IMR-90 (cell line): Measurements from ENCODE around the gene CABP7.

Experiments
- BHLHE40 ChIP-seq: fragments of 150-350 bp; IDR thresholded peaks from 2 replicates; pipeline ENCODE4 v1.6.1; 2016; ENCODE audit warnings: mild to moderate bottlenecking, low read depth, low read length
- CEBPB ChIP-seq: IDR thresholded peaks from 2 replicates; pipeline ENCODE4 v1.6.1; 2012; ENCODE audit warnings: low read depth, low read length, improper control_type of control experiment
- CTCF ChIP-seq: conservative IDR thresholded peaks from 2 replicates; pipeline ENCODE4 v1.5.1; 2012; ENCODE audit warnings: mild to moderate bottlenecking, low read depth, low read length, improper control_type of control experiment
- ELK1 ChIP-seq: fragments of 150-350 bp; IDR thresholded peaks from 2 replicates; pipeline ENCODE4 v1.6.1; 2016; ENCODE audit warnings: low read depth, mild to moderate bottlenecking, low read length, moderate library complexity, borderline replicate concordance
- FOS ChIP-seq: fragments of 150-350 bp; IDR thresholded peaks from 2 replicates; pipeline ENCODE4 v1.6.1; 2016; ENCODE audit warnings: low read depth, low read length
- MAFK ChIP-seq: IDR thresholded peaks from 2 replicates; pipeline ENCODE4 v1.6.1; 2012; ENCODE audit warnings: low read depth, low read length, improper control_type of control experiment
- POLR2A ChIP-seq: IDR thresholded peaks from 2 replicates; pipeline ENCODE4 v1.6.1; 2012; ENCODE audit warnings: mild to moderate bottlenecking, low read depth, low read length
- RAD21 ChIP-seq: IDR thresholded peaks from 2 replicates; pipeline ENCODE4 v1.6.1; 2012; ENCODE audit warnings: low read length, improper control_type of control experiment
- SMC3 ChIP-seq: fragments of 150-350 bp; IDR thresholded peaks from 2 replicates; pipeline ENCODE4 v1.6.1; 2016; ENCODE audit warnings: low read depth, mild to moderate bottlenecking, antibody characterized with exemption, low read length, moderate library complexity
- USF2 ChIP-seq: fragments of 150-350 bp; IDR thresholded peaks from 2 replicates; pipeline ENCODE4 v1.6.1; 2017; ENCODE audit warnings: mild to moderate bottlenecking, antibody characterized with exemption, low read length, low read depth

- TF ChIP-seq CTCF (no peak), CEBPB (no peak), SMC3 (no peak), POLR2A (no peak), ELK1 (no peak), FOS (no peak), MAFK (no peak), RAD21 (no peak), BHLHE40 (no peak), USF2 (no peak)
Measured at GRCh38 chr22:29748248-29748893, 28.6 kb downstream of the CABP7 start.
